GM21360 (cell line): ENCODE data around the gene VASH2.
"Not testable (repeated sequence)": the region's sequence is repeated elsewhere in the genome, so short reads cannot be mapped to it uniquely, and the experiment has no call there.

Experiments
- ATAC-seq: cut with Tn5 transposase; IDR thresholded peaks from one replicate; pipeline ENCODE4 v1.9.1; 2021; ENCODE audit warnings: mild to moderate bottlenecking, moderate library complexity; ENCODE audit not compliant: unreplicated experiment

The VASH2 gene

DNA sequence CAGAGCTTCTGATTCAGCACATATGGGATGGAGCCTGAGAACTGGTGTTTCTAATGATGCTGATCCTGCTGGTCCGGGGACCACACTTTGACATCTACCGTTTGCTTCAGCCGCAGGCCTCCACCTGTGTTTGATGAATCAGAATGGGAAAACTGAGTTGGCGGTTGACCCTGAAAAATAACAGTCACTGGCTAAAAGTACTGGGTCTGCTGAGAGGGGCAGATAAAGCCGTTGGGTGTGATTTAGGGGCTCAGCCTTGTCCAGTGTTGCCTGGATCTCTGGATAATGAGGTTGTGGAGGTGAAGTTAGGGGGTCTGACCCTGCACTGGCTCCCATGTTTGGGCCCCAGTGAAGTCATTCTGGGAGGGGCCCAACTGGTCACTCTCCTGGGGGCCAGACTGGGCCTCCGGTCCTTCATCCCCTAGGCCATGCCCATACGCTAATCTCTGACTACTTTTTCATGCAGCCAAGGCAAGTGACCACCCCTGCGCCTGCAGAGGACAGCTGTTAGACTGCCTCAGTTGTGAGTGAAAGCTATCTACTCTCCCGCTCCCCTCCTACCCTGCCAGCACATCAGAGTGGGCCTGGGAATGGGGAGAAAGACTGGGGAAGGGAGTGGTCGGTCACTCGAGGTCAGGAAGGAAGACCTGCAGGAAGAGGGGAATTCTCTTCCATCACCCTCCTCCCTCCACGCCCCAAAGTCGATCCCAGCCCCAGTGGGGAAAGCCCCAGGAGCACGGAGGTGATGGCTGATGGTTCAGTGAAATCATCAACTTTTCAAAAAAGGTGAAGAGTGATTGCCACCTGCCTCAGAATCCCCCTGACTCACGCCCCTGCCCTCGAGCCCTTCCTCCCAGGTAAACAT is 27.7 kb downstream of the VASH2 start:
- peak; percentile 41 for ATAC-seq

DNA sequence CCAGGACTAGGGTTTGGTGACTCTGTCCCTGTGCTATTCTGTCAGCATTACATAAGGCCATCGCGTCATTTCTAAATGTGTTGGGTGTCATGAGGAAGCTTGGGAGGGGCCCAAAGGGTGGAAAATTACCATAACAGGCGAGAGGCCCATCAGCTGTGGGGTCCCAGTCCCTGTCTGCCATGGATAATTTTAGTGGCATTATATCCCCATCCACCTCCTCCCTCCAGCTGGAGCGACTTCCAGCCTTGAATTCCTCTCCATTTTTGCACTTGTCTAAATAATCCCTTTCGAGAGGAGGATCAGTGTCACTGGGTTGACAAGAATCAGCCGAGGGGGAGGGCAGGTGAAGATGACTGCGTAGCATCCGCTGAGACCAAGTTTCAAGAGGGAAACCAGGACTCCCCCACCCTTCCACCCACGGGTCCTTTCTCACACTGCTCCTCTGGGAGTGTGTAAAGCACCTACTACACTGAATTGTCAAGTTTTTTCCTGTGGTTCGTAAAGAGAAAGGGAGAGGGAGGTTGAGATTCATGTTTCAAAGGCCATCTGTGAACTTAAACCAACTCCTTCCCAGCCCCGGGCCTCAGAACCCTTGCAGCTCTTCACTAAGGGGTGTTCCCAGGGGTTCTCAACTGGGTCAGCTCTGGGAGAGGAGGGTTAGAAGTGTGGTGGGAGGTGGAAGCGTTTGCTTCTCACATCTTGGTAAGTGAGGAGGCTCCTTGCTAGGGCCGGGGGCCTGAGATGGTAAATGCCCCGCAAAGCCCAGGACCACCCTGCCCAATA is 29.2 kb downstream of the VASH2 start:
- peak; percentile 75 for ATAC-seq

DNA sequence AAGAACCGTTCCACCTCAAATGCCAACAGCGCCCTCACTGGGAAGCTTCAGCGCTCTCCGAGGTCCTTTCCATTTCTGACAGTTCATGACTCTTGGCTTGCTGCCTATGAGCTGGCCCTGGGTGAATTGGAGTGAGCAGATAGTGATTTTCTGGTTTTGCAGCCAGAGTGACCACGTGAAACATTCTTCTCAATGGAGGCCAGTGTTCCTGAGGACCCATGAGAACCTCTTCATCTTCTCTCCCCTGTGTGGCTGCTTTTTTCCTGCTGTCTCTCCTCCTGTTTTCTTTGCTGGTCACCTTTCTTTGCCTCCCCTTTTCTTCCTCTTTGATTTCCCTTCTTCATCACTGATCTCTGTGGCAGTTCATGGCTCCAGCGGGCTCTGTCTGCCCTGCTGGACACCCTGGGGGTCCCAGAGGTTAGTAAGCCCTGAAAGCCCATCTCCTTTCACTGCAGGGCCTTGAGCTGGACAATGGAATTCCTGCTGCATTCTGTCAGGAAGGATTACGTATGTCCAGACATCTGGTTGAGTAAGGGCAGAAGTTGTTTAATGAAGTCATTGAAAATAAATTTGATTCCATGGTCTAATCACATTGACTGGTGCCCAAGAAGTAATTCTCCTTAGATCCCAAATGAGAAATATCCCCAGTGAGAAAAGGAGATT is 29.9 kb downstream of the VASH2 start:
- no peak for ATAC-seq

DNA sequence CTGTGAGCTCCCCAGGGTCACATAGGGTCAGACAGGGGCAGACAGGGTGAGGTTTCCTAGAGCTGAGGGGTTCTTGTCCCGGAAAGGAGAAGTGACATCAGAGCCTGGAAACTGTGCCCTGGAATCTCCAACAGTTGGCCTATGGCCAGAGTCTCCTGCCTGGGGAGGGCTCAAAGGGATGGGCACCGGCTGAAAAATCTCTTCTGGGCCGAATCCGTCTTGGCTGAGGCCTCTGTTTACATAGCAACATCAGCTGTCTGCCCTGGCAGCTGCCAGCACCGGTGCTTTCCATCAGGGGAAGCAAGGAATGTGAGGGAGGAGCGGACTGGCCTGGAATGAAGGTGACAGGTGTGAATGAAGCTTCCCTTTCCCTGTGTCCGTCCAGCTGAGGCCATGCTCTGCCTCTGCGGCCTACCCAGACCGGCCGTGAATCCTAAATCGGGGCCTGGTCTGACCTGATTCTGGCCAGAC is 30.7 kb downstream of the VASH2 start:
- no peak for ATAC-seq

DNA sequence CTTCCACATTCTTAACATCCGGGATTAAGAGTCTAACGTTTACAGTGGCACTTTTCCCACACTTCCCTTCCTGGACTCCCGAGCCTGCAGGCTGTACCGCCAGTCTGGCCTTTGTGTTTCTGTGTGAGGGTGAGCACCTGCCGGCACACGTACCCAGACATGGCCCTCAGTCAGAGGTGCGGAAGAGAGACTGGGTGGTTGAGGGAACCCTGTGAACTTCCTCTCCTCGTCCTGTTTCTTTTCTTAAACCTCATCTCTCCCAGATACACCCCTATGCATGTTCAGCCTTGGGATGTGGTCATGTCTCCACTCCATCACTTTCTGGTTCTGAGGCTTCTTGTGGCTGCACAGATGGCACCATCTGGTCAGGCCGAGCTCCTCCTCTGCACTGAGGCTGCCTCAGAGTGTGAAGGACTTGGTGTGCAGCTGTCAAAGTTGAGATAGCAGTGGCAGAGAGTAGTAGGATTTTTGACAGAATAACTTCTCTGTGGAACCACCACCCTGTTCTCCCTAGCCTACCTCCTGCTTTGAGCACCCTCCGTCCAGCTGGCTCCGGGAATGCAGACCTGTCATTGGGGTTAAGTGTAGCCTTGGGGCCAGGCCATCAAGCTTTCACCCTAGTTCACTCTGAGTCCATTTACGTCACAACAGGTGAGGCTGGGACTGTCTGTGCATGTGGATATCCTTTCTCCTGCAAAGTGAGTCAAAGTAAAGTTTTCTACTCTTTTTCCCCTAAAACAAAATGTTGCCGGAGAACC is 31.4 kb downstream of the VASH2 start:
- no peak for ATAC-seq

DNA sequence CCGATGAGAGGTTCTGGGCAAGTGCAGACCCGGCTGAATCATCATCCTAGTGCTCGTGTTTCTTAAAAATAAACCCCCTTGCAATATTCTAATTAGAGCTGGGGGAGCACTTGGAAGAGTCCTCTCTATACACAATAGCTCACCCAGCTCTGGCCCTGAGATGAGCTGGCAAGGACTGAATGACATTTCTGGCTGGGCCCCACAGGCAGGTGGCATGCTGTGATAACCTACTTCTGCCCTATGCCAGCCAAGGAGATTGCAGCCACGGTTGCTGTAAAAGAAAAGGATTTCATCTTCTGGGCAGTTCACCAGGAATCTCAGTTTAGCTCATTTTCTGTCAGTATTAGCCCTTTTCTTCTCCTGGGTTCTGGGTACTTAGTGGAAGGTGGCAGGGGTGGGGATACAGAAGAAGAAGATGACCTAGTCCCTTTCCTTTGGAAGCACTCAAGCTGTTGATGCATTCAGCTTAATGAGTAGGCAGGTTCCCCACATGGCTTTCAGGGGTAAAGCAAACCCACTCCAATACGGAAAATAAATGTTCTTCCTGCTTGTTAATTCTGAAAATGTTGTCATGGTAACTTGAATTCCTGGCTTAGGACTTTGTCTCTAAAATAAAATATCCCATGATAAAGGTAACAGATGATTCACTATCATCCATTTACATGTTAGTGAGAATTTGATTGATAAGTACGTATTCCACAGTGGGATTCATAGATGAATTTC is 32.2 kb downstream of the VASH2 start:
- no peak for ATAC-seq

DNA sequence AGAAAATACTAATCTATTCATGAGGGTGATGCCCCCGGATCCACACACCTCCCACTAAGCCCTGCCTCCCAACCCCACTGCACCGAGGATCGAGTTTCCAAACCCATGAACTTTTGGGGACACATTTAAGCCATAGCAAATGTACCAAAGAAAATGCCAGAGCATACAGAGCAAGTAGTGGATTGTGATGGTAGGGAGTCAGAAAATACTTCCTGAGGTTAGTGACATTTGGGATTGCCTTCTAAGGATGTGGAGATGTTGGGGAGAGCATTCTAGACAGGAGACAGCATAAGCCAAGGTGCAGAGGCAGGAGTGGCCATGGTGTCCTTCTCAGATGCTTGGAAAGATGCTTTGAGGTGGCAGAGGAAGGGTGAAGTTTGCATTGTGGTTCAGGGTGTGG is 33.1 kb downstream of the VASH2 start:
- no peak for ATAC-seq

DNA sequence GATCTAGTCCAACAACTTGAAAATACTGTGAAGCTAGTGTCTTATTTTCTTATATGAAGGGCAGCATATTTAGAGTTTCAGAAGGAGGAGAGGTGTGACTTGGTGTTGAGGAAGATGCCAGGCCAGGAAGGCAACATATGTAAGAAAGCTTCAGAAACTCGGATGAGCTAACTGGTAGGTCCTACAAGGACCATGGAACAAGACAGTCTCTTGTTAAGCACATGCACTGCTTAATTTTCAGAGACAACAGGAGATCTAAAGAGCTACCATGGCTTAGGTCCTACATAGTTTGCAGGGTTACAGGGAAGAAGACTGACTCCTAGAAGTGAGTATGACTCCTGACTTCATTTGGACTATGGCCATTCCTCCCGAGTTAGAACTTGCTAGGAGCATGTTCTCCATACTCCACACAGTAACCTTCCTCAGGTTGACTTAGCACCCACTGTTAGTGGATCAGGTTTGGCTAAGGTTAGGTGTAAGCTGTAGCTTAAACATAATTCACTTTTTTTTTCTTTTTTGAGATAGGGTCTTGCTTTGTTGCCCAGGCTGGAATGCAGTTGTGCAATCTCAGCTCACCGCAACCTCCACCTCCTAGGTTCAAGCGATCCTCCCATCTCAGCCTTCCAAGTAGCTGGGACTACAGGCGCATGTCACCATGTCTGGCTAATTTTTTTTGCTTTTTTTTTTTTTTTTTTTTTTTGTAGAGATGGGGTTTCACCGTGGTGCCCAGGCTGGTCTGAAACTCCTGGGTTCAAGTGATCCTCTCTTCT is 34.4 kb downstream of the VASH2 start:
- ATAC-seq, result no peak

DNA sequence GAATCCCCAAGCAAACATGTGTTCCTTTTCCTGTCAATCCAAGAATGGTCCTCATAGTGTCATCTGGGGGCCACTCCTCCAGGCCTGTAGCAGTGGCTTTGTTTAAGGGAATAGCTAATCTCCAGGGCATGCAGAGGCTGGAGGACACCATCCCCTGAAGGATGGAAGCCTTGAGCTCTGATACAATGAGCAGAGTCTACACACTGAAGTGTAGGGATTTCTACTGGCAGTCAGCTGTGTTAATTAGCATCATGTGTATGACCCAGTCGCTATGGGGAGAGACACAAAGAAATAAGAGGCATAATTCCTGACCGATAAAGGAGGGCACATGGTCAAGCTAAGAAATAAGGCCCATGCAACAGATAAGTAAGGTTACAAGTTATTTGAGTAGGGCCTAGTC is 36.2 kb downstream of the VASH2 start:
- no peak for ATAC-seq

DNA sequence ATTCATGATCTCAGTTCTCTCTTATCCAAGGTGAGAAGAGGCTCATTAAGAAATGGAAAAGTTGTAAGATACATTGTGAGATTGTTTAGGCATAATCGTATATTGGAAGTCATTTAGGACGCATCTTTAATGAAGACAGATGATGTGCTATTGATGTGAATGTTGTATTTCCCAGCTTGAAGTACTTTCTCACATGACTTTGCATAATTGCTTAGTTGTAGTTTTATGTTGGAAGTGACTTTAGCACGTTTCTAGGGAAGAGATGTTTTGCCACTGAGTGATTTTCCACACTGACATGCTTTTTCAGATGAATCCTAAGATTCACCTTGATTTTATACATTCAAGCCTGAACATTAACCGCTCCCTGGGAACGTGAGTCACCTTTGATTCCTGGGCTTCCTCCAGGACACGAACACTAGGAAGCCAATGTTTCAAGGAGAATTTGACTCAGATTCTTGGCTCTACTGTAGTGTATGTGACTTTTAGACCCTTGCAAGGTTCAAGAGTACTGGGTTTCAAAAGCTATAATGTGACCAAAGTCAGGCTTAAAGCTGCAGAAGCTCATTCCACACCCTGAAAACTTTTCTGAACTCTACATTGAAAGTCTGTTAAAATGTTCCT is 37.5 kb downstream of the VASH2 start:
- ATAC-seq, result no peak

DNA sequence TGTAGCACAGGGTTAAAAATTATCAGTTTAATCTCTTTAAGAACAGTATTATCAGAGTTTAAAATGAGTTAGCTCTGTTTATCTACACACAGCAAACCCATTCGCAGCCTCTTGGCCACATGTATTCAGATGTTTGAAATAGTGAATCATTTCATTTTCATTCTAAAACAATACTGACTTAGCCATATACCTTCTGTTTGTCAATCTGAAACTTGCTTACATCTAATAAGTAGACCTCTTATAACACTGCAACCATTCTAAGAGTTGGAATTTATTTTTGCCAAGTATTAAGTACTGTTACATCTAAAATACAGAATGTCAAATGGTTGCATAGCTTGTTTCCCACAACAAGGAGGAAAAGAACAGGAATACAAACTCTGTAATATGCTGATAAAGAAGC is 39.9 kb downstream of the VASH2 start:
- ATAC-seq, result no peak

DNA sequence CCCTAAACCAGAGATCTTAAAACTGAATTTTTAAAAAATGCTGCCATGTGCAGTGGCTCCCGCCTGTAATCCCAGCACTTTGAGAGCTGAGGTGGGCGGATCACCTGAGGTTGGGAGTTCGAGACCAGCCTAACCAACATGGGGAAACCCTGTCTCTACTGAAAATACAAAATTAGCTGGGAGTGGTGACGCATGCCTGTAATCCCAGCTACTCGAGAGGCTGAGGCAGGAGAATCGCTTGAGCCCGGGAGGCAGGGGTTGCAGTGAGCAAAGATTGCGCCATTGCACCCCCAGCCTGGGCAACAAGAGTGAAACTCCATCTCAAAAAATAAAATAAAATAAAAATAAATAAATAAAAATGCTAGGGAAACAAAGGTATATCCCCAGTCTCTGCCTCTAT is 43.6 kb downstream of the VASH2 start:
- ATAC-seq, result not testable (repeated sequence)

DNA sequence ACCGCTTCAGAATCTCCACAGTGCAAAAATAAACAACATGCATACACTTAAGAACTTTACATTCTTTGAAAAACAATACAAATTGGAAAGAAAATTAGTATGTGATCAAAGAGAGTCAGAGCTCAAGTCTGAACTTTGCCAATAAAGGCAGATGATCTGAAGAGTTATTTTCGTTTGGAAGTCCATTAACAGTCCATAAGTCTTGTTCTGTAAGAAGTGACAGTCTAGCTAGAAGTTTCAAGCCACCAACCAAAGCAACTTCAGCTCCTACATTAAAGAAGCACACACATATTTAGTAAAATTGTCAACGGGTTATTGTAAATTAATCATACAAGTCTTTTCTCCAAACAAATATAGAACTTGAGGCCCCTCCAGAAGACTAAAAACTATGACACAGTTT is 44.6 kb downstream of the VASH2 start:
- no peak for ATAC-seq

DNA sequence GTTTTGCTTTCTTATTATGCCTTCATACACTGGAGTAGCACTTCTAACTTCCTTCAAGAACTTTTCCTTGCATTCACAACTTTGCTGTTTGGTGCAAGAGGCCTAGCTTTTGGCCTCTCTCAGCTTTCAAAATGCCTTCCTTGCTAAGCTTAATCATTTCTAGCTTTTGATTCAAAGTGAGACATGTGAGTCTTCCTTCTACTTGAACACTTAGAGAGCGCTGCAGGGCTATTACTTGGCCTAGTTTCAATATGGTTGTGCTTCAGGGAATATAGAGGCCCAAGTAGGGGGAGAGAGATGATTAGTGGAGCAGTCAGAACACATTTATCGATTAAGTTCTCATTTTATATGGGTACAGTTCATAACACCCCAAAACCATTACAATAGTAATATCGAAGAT is 52.9 kb downstream of the VASH2 start:
- ATAC-seq, result peak; percentile 66

DNA sequence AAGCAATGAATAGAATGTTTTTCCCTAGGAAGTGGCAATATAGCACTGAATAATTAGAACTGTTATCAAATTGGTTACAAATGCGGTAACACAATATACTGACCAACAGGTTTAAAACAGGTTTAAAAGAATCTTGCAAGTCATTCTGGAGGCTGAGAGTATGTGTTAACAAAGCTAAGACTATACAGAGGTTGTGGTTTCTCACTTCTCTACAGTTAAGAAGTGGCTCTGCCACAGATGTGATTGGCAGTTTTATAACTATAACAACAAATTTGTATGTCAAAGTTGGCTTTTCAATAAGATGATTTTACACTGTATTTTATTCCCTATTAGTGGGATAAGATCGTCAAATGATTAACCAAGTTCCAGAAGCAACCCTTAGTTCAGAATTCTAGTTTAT is 58.2 kb downstream of the VASH2 start:
- peak; percentile 57 for ATAC-seq

DNA sequence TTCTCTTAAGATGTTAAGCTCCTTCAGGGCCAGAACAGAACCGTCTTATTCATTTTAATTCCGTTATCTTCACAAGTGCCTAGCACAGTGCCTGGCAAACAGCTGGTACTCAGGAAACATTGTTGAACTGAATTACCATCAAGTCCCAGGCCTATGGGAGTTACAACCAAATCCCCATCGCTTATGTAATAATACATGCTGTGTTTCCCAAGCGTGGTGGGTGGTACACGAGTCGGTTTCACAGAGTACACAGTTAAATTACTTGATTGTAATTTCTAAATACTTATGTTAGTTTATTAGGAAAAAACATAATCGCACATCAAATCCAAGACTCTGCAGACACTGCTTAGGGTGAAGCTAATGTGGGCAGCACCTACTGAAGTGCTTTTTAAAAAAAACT is 64.3 kb downstream of the VASH2 start:
- no peak for ATAC-seq

DNA sequence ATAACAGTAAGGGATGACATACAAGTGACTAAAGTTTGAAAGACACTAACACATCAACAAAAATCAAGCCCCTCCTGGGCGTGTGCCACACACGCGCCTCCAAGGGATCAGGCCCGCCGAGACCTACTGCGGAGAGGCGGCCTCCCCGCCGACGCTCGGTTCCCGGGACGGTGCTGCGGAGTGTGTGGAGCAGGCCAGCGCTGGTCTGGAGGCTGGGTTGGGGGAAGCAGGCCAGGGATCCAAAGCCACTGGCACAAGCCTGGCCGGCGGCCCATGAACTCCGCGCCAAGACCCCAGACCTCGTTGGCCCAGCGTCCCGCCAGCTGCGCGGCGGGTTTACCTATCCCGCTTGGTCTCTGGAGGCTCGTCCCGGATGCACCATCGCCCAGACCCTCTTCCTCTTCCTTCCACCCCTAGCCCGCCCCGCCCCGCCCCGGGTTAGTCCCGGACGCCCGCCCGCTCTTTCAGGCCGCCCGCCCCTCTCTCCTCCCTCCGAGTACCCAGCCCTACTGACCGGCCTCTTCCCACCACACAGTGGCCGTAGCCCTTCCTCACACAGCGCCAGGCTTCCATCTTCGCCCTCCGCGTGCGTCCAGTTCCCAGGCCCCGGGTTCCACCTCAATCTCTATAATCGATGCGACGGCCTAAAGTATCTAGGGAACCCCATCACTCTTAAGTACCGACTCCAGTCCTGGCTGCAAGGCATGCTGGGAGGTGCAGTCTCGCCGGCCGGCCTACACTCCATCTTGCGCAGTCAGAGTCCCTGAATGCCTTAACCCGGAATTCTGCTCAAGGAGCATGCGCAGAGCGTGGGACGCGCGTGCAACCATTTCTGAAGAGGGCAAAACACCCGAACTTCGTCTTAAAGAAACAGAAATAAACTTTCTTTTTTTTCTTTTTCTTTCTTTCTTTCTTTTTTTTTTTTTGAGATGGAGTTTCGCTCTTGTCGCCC is 65.0 kb downstream of the VASH2 start, which contains the start of gene ANGEL2:
TSS of gene ANGEL2 (minus strand) at position 769 of the 952 bp plus-strand sequence. CDS start at position 573, 196 bp downstream.
- peak; percentile 90 for ATAC-seq
